Astrocyte of the spinal cord (primary cell): ENCODE measurements around the gene TPPP.

Experiments
- DNase-seq: peaks from one replicate; pipeline ENCODE4 v3.0.0; 2011; ENCODE audit warnings: low read depth, low spot score
- H3K4me3 ChIP-seq: 2 replicates; pipeline ENCODE4 v1.5.1; 2011; ENCODE audit warnings: low read depth, mild to moderate bottlenecking, low read length, moderate library complexity
- in situ Hi-C: cut with HindIII; loops from 2 replicates; pipeline ENCODE4 v1.10.0; 2017; ENCODE audit warnings: low sequenced_read_pairs
- TF ChIP-seq, protein P1 (sequence below): IDR thresholded peaks from 2 replicates; pipeline ENCODE4 v1.5.1; 2012; ENCODE audit warnings: low read depth, mild to moderate bottlenecking, low read length, inconsistent platforms

The TPPP gene

DNA sequence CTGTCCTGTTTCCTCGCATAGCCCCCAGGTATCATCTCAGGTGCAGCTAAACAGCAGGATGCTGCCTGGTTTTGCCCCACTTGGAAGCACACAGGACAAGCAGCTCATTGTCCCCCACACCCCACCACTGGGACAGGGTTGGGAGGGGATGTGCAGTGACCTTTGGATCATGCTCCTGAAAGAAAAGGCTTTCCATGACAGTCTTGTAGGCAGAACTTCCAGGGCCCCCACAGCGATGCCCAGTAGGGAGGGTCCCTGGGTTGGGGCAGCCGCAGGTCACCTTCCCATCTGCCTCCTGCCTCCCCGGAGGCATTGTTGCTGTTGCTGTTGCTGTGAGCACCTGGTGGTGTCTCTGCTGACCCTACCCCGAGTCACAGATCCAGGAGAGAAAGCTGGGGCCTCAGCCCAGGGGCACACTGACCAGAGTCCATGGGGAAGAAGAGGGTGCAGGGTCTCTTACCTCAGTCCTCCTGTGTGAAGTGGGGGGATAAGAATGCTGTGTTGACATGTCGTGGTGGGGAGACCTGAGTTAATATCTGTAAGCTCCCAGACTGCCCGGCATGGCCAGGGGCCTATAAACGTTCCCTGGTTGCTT lies 72.5 kb downstream of the TPPP start:
- in situ Hi-C loops = no loop called here
- TF ChIP-seq, protein P1, sequence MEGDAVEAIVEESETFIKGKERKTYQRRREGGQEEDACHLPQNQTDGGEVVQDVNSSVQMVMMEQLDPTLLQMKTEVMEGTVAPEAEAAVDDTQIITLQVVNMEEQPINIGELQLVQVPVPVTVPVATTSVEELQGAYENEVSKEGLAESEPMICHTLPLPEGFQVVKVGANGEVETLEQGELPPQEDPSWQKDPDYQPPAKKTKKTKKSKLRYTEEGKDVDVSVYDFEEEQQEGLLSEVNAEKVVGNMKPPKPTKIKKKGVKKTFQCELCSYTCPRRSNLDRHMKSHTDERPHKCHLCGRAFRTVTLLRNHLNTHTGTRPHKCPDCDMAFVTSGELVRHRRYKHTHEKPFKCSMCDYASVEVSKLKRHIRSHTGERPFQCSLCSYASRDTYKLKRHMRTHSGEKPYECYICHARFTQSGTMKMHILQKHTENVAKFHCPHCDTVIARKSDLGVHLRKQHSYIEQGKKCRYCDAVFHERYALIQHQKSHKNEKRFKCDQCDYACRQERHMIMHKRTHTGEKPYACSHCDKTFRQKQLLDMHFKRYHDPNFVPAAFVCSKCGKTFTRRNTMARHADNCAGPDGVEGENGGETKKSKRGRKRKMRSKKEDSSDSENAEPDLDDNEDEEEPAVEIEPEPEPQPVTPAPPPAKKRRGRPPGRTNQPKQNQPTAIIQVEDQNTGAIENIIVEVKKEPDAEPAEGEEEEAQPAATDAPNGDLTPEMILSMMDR = no peak
- H3K4me3 ChIP-seq = no peak overlapping the region
- DNase-seq = no peak

DNA sequence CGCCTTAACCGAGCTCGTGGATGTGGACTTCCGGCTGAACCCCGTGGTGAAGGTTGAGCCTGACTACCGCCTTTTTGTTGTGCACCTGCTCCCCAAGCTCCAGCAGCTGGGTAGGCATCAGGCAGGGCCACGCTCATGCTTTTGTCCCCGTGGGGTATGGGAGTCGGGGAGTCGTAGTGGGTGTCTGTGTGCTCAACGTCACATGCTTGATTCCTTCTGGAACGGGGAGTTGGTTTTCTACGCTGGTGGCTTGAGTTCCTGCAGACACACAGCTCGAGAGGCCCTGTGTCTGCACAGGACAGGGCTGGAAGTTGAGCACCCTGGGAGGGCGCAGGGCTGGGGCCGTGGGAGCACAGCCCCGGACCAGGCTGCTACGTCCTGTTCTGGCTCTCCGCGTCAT lies 73.0 kb downstream of the TPPP start:
- no peak overlapping the region for H3K4me3 ChIP-seq
- DNase-seq = no peak
- in situ Hi-C loops = no loop called here
- TF ChIP-seq, protein P1 = no peak

DNA sequence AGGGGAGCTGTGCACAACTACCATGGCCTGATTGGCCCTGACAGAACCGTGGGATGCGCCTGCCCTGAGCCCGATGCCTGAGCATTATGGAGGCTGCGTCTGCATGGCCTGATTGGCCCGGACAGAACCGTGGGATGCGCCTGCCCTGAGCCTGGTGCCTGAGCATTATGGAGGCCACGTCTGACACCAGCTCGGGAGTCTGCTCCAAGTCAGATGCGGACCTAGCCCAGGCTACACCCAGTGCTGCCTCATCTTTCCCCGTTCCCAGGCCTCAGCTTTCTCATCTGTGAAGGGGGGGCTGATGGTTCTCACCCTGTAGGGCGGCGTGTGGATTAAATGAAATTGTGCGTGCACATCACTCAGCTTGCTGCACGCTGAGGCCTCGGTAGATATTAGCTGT lies 73.7 kb downstream of the TPPP start:
- TF ChIP-seq, protein P1 = no peak
- in situ Hi-C loops = no loop called here
- DNase-seq = no peak

DNA sequence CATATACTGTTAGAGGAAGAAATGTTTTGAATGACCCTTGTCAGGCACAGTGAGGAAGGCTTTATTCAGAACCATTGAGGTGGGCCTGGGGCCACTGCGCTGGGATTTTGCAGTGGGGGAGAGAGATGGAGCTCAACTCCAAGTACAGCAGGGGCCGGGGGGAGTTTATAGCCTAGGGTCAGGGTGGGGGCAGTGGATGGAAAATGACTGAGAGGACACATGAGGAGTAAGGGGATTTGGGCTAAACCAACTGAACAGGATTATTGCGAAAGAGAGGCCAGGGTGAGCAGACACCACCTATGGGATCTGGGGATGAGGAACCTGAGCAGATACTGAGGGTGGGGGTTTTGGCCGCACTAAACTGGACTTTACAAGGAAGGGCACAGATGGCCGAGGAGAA lies 74.7 kb downstream of the TPPP start:
- no peak for DNase-seq
- H3K4me3 ChIP-seq = no peak overlapping the region
- in situ Hi-C loops = no loop called here
- TF ChIP-seq, protein P1 = no peak

More for the DNA sequence above, 73.7 kb downstream of the TPPP start:
- no peak overlapping the region for H3K4me3 ChIP-seq

DNA sequence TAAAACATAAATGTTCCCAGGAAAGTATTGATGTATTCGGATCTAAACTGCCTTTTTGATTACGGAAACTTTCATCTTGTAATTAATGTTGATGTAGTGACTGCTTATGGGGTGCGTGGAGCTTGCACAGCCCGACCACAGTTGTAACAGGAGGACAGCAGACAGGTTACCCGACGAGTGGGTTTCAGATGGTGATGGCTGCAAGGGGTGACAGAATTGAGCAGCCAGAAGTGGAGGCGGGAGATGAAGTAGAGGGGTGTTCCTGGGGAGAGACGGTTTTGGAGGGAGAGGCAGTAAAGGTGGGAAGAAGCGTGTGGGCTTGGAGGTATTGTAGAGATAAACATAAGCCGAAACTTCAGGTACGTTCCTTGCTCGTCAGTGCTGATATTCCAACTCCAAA lies 75.3 kb downstream of the TPPP start:
- in situ Hi-C loops = no loop called here
- no peak for DNase-seq
- H3K4me3 ChIP-seq = no peak overlapping the region
- TF ChIP-seq, protein P1 = no peak

DNA sequence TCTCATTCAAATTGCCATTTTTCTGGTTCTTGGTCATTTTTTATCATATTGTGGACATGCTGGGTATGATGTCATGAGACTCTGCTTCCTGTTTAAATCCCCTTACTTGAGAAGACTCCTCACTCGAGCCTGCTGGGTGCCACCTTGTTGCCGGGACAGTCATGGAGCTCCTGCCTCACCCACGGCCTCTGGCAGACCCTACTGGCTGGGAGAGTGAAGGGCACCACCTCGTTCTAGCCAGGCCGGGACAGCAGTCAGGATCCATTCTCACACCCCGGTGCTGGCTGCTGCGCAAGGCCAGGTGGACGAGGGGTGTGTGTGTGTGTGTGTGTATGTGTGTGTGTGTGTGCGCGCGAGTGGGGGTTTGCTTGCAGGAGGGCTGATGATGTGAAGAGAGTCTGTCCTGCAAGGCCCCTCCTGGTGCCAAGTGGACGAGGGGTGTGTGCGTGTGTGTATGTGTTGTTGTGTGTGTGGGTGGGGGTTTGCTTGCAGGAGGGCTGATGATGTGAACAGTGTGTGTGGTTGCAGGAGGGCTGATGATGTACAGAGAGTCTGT lies 76.6 kb downstream of the TPPP start:
- no peak for DNase-seq
- TF ChIP-seq, protein P1 = no peak
- in situ Hi-C loops = no loop called here
- H3K4me3 ChIP-seq = no peak overlapping the region
